ENCODE results near the gene DDX17. TPM values are rescaled to one million over a fixed set of nuclear protein-coding genes. Genes with fewer than 3 reads are reported as not detected.

DDX17 gene
- total RNA-seq, 1 donor from 2014 or later, result 466 TPM

DNA sequence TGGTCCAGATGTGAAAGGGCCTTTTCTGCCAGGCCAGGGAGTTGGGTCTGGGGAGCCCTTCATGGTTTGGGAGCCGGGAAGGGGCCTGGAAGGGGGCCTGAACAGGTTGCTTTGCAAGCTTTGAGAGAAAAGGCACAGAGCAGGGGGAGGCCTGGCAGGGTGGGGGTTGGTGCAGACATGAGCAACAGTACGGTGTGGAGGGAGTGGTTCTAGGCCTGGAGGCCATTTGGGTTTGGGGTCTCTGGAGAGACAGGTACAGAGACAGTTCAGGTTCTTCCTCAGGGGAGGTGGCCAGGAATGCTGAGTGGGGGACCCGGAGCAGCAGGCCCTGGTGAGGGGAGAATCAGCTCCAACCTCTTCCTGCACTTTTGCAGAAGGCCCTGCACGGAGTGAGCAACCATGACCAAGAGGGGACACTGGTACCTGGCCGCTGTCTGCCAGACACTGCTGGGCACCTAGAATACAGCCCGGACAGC lies 36.8 kb downstream of the DDX17 start:
- Mint-ChIP-seq H3K27me3 (ENCODE audit: unreplicated experiment) (no peaks in the 10 kb centered on the region), H3K4me1 (ENCODE audit: unreplicated experiment) (peaks cover 15% of the 10 kb centered on the region), H3K27ac (ENCODE audit: unreplicated experiment) (peak overlapping the region; percentile 52), H3K36me3 (ENCODE audit: unreplicated experiment) (no peaks in the 10 kb centered on the region), H3K9me3 (ENCODE audit: unreplicated experiment) (no peaks in the 10 kb centered on the region), H3K4me3 (ENCODE audit: unreplicated experiment) (peak overlapping the region; percentile 78)
- TF ChIP-seq, protein P1, sequence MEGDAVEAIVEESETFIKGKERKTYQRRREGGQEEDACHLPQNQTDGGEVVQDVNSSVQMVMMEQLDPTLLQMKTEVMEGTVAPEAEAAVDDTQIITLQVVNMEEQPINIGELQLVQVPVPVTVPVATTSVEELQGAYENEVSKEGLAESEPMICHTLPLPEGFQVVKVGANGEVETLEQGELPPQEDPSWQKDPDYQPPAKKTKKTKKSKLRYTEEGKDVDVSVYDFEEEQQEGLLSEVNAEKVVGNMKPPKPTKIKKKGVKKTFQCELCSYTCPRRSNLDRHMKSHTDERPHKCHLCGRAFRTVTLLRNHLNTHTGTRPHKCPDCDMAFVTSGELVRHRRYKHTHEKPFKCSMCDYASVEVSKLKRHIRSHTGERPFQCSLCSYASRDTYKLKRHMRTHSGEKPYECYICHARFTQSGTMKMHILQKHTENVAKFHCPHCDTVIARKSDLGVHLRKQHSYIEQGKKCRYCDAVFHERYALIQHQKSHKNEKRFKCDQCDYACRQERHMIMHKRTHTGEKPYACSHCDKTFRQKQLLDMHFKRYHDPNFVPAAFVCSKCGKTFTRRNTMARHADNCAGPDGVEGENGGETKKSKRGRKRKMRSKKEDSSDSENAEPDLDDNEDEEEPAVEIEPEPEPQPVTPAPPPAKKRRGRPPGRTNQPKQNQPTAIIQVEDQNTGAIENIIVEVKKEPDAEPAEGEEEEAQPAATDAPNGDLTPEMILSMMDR (IDR thresholded peaks at IDR 0.05), result no peak
- no peak for DNase-seq (ENCODE audit: extremely low spot score, unreplicated experiment)

DNA sequence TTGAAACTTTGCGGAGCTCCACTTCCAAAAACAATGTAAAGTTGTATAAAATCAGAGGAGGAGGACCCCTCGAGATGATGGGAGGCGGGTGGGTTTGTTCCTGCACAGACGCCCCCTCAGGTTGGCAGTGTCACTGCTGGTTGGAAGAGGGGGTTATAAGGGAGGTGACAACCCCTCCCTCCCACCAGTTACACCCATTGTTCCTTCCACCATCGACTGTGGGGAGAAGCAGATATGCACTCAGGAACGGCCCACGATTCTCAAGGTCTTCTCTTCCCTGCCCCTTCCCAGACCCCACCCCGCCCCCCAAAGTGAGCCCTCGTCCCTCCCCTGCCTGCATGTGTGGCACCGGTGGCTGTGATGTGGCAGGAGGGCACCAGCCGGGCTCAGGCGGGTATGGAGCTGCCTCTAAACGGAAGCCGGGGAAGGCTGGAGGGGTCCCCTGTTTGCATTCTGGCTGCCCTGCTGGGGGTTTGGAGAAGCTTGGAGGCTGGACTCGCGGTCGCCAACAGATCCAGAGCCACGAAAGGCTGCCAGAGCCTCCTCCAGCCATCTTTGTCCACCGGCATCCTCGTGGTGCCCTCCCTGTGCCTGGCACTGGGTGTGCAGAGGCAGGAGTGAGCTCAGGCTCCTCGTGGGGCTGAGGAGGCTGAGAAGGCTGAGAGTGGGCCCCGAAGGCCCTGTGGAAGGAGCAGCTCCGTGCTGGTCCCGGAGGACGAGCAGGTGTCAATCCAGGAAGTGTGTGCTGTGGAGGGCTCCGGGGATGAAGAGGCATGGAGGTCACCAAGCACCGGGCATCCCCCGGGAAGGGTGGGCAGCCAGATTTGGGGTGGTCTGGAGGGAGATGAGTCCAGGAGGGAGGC lies 37.4 kb downstream of the DDX17 start:
- DNase-seq (ENCODE audit: extremely low spot score, unreplicated experiment), result no peak
- no peaks in the 10 kb centered on the region for H3K27me3 Mint-ChIP-seq (ENCODE audit: unreplicated experiment)
- peak overlapping the region; percentile 44 for H3K27ac Mint-ChIP-seq (ENCODE audit: unreplicated experiment)
- TF ChIP-seq, protein P1 (IDR thresholded peaks at IDR 0.05), result peak; percentile 39
- peak overlapping the region; percentile 78 for H3K4me3 Mint-ChIP-seq (ENCODE audit: unreplicated experiment)
- H3K36me3 Mint-ChIP-seq (ENCODE audit: unreplicated experiment), result no peaks in the 10 kb centered on the region
- peaks cover 15% of the 10 kb centered on the region for H3K4me1 Mint-ChIP-seq (ENCODE audit: unreplicated experiment)
- no peaks in the 10 kb centered on the region for H3K9me3 Mint-ChIP-seq (ENCODE audit: unreplicated experiment)

DNA sequence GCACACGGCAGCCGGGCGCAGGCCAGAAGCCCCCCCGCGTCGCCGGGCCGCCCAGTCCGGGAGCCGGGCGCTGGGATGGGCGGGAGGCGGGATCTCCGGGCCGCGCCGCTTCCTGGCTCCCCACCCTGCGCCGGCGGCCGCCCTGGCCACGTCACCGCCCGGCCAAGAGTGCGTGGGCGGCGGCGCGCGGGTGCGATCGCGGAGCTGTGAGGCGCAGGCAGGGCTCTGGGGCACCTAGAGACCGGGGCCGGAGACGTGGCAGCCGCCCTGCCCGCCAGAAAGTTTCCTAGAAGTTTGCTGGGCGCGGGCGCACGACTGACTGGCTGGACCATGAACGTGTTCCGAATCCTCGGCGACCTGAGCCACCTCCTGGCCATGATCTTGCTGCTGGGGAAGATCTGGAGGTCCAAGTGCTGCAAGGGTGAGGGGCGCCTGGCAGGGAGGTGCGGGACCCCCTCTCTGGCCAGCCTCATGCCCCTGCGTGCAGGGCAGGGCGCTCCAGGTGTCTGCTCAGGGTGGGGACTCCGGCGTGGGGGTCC lies 38.1 kb downstream of the DDX17 start, which contains the start of gene KDELR3:
TSS of gene KDELR3 (plus strand) at position 193 of the 539 bp plus-strand sequence. CDS start at position 331, 138 bp downstream.
- Mint-ChIP-seq H3K4me1 (ENCODE audit: unreplicated experiment) (peaks cover 22% of the 10 kb centered on the region), H3K27me3 (ENCODE audit: unreplicated experiment) (no peaks in the 10 kb centered on the region), H3K4me3 (ENCODE audit: unreplicated experiment) (peak within 1 kb of the TSS; percentile 78), H3K27ac (ENCODE audit: unreplicated experiment) (peak within 1 kb of the TSS; percentile 65), H3K36me3 (ENCODE audit: unreplicated experiment) (no peaks in the 10 kb centered on the region), H3K9me3 (ENCODE audit: unreplicated experiment) (no peaks in the 10 kb centered on the region)
- DNase-seq (ENCODE audit: extremely low spot score, unreplicated experiment), result no peak
- TF ChIP-seq, protein P1 (IDR thresholded peaks at IDR 0.05), result no peak

DNA sequence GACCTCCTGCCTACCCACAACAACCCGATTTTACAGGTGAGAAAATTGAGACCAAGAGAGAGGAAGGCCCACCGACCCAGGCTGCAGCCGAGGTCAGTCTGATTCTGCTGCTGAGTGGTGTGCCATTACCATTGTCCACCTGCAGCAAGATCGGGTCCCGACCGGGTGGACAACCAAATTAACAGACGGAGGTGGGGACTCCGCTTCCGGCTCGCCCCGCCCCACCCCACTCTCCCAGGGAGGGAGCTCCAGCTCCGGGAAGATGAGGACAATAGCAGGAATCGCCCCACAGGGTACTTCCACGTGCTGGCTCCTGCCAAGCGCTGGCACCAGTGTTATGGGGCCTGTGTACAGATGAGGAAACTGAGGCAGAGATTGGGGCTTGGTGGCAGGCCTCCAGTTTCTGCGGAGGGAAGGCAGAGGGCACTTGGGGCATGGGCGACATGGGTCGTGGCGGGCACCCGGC lies 38.6 kb downstream of the DDX17 start:
- H3K4me1 Mint-ChIP-seq (ENCODE audit: unreplicated experiment), result peaks cover 22% of the 10 kb centered on the region
- TF ChIP-seq, protein P1 (IDR thresholded peaks at IDR 0.05), result no peak
- H3K27me3 Mint-ChIP-seq (ENCODE audit: unreplicated experiment), result no peaks in the 10 kb centered on the region
- no peaks in the 10 kb centered on the region for H3K36me3 Mint-ChIP-seq (ENCODE audit: unreplicated experiment)
- peak overlapping the region; percentile 65 for H3K27ac Mint-ChIP-seq (ENCODE audit: unreplicated experiment)
- H3K9me3 Mint-ChIP-seq (ENCODE audit: unreplicated experiment), result no peaks in the 10 kb centered on the region
- peak overlapping the region; percentile 76 for H3K4me3 Mint-ChIP-seq (ENCODE audit: unreplicated experiment)
- no peak for DNase-seq (ENCODE audit: extremely low spot score, unreplicated experiment)
